T-cell (primary cell): ENCODE results near the gene VIPAS39. TPM values are rescaled to one million over a fixed set of nuclear protein-coding genes. Genes with fewer than 3 reads are reported as not detected.
"Not testable (repeated sequence)": the region's sequence is repeated elsewhere in the genome, so short reads cannot be mapped to it uniquely, and the experiment has no call there.

ENCODE experiments used
- ATAC-seq, 4 experiments: fragments of 200-7000 bp in 3 of 4; fragments of 150-1000 bp in 1 of 4; cut with Tn5 transposase; replicated peaks in 1 of 4; 1 replicate in 3 of 4; 2 replicates in 1 of 4; pipeline ENCODE4 v1.10.0; 2021; ENCODE audit warnings: moderate library complexity in 3 of 4, mild to moderate bottlenecking in 2 of 4, moderate number of reproducible peaks in 1 of 4
- CTCF ChIA-PET, 2 donors: fragments of 300-600 bp; sonication (Branson Sonifier 250); formaldehyde crosslinking; loops; one replicate each; lab custom pipeline; 2022; ENCODE audit warnings: antibody characterized with exemption in 2 of 2; lab: Charles Lee
- POLR2A ChIA-PET, 2 donors: fragments of 300-600 bp; sonication (Branson Sonifier 250); formaldehyde crosslinking; loops; one replicate each; lab custom pipeline; 2022; ENCODE audit warnings: antibody characterized with exemption in 2 of 2; lab: Charles Lee
- DNase-seq, 35 experiments: peaks; one replicate each; pipeline versions ENCODE4 v3.0.0 to v3.0.0-alpha.2; 2013 to 2023
- H3K27ac ChIP-seq: one replicate; pipeline ENCODE4 v1.5.1; 2013; ENCODE audit warnings: low read length
- H3K27me3 ChIP-seq, 2 experiments: replicated peaks in 1 of 2; 1 replicate in 1 of 2; 2 replicates in 1 of 2; pipeline versions ENCODE4 v1.6.1 to v1.7.0; 2013; ENCODE audit warnings: low read length in 1 of 2, mixed read lengths in 1 of 2; ENCODE audit not compliant: control insufficient read depth in 2 of 2, insufficient read depth in 2 of 2; ENCODE audit errors: extremely low read depth in 1 of 2
- H3K36me3 ChIP-seq, 2 donors: 1 replicate in 1 of 2; 2 replicates in 1 of 2; pipeline versions ENCODE4 v1.6.1 to v1.7.0; 2013; ENCODE audit warnings: low read length in 1 of 2; ENCODE audit not compliant: control insufficient read depth in 2 of 2, insufficient read depth in 1 of 2; ENCODE audit errors: extremely low read depth in 1 of 2
- H3K4me1 ChIP-seq, 2 experiments: 1 replicate in 1 of 2; 2 replicates in 1 of 2; pipeline versions ENCODE4 v1.6.1 to v1.7.0; 2013; ENCODE audit warnings: low read length in 2 of 2, mixed read lengths in 1 of 2; ENCODE audit not compliant: insufficient read depth in 2 of 2, control insufficient read depth in 1 of 2; ENCODE audit errors: extremely low read depth in 1 of 2
- H3K4me3 ChIP-seq, 2 donors: 1 replicate in 1 of 2; 2 replicates in 1 of 2; pipeline versions ENCODE4 v1.5.1 to v1.7.0; 2013; ENCODE audit warnings: mild to moderate bottlenecking in 2 of 2, low read length in 1 of 2, moderate library complexity in 1 of 2; ENCODE audit not compliant: control insufficient read depth in 1 of 2; ENCODE audit errors: extremely low read depth in 1 of 2
- H3K9me3 ChIP-seq: 2 replicates; pipeline ENCODE4 v1.7.0; 2013
- H3K27ac Mint-ChIP-seq, 2 donors: one replicate each; pipeline ENCODE4 v1.8.0; 2020 to 2021; ENCODE audit warnings: mild to moderate bottlenecking in 2 of 2, mixed read lengths in 2 of 2
- H3K27me3 Mint-ChIP-seq, 2 donors: one replicate each; pipeline ENCODE4 v1.8.0; 2021 to 2022; ENCODE audit warnings: mixed read lengths in 2 of 2
- H3K36me3 Mint-ChIP-seq: one replicate; pipeline ENCODE4 v1.8.0; 2021; ENCODE audit warnings: mixed read lengths
- H3K4me1 Mint-ChIP-seq, 3 donors: one replicate each; pipeline ENCODE4 v1.8.0; 2020 to 2022; ENCODE audit warnings: mixed read lengths in 3 of 3, mild to moderate bottlenecking in 1 of 3
- H3K4me3 Mint-ChIP-seq, 3 donors: one replicate each; pipeline ENCODE4 v1.8.0; 2020 to 2022; ENCODE audit warnings: mild to moderate bottlenecking in 3 of 3, mixed read lengths in 3 of 3, moderate library complexity in 3 of 3
- H3K9me3 Mint-ChIP-seq, 3 donors: one replicate each; pipeline ENCODE4 v1.8.0; 2020 to 2022; ENCODE audit warnings: mixed read lengths in 3 of 3
- WGBS: methylation state at CpG from one replicate; pipeline ENCODE4 v1.1.5; 2013; ENCODE audit warnings: missing lambda C conversion rate; ENCODE audit not compliant: insufficient coverage; 5-methylcytosine and 5-hydroxymethylcytosine counted together
- total RNA-seq, 35 experiments: library from RNA in 6 of 35; stranded (reverse) in 6 of 35; fragments of 120-200 nt in 1 of 35; gene quantifications; one replicate each; pipeline versions ENCODE4 v1.2.1 to v1.2.4 and lab custom pipeline; 2013 to 2026

The VIPAS39 gene
- total RNA-seq, 5 donors from 2014 or later (not counting 1 experiment from before 2014, with no cell fraction given), result 15.6 to 24.1 (median 18.2) TPM

GRCh38 chr14:77421201-77421600, 36.2 kb downstream of the VIPAS39 start:
- H3K27ac ChIP-seq, result no peak overlapping the region
- ChIA-PET CTCF (no interaction called here), POLR2A (no interaction called here)
- Mint-ChIP-seq H3K4me1 (no peaks in the 10 kb centered on the region), H3K27ac (no peak overlapping the region), H3K4me3 (no peak overlapping the region), H3K36me3 (peaks cover 56% of the 10 kb centered on the region), H3K27me3 (no peaks in the 10 kb centered on the region), H3K9me3 (peaks cover 12 to 30% (median 27%) of the 10 kb centered on the region in 3 donors)
- no CpG with 5 or more reads among the region's 2 CpGs for WGBS
- DNase-seq, result no peak
- no peaks in the 10 kb centered on the region for H3K27me3 ChIP-seq
- peaks cover 0 to 40% of the 10 kb centered on the region in 2 donors for H3K36me3 ChIP-seq
- no peaks in the 10 kb centered on the region for H3K9me3 ChIP-seq
- no peak overlapping the region for H3K4me3 ChIP-seq
- ATAC-seq, result no peak
- no peaks in the 10 kb centered on the region for H3K4me1 ChIP-seq

DNA sequence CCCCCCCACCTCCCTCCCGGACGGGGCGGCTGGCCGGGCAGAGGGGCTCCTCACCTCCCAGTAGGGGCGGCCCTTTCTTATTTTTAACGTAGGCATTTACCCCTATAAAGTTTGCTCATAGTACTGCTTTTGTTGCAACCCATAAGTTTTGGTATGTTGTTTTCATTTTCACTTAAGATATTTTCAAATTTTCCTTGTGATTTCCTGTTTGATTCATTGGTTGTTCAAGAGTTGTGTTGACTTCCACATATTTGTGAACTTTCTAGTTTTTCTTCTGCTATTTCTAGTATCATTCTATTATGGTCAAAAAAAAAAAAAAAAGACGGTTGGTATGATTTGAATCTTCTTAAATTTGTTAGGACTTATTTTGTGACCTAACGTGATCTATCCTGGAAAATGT, 40.6 kb downstream of the VIPAS39 start:
- peaks cover 12 to 29% (median 24%) of the 10 kb centered on the region in 3 donors for H3K9me3 Mint-ChIP-seq
- H3K4me1 ChIP-seq, result no peaks in the 10 kb centered on the region
- POLR2A ChIA-PET, result no interaction called here

GRCh38 chr14:77416098-77416497, 41.3 kb downstream of the VIPAS39 start:
- H3K36me3 Mint-ChIP-seq, H3K4me3 ChIP-seq, H3K4me3 Mint-ChIP-seq, H3K27ac Mint-ChIP-seq, ATAC-seq, H3K27me3 ChIP-seq, H3K27ac ChIP-seq, H3K4me1 Mint-ChIP-seq, H3K9me3 ChIP-seq, H3K27me3 Mint-ChIP-seq, H3K36me3 ChIP-seq, DNase-seq, H3K4me1 ChIP-seq, POLR2A ChIA-PET, CTCF ChIA-PET: not testable (repeated sequence)
- H3K9me3 Mint-ChIP-seq, result peaks cover 12 to 22% (median 18%) of the 10 kb centered on the region in 3 donors
- no CpG with 5 or more reads among the region's 3 CpGs for WGBS

More for the DNA sequence above, 40.6 kb downstream of the VIPAS39 start:
- H3K27me3 ChIP-seq, result no peaks in the 10 kb centered on the region
- Mint-ChIP-seq H3K4me3 (no peak overlapping the region), H3K27ac (no peak overlapping the region), H3K36me3 (peaks cover 14% of the 10 kb centered on the region), H3K4me1 (no peaks in the 10 kb centered on the region), H3K27me3 (no peaks in the 10 kb centered on the region)
- DNase-seq (no peak), ATAC-seq (no peak)
- no peak overlapping the region for H3K27ac ChIP-seq
- no peak overlapping the region for H3K4me3 ChIP-seq
- no CpG with 5 or more reads among the region's 8 CpGs for WGBS
- H3K9me3 ChIP-seq, result no peaks in the 10 kb centered on the region
- CTCF ChIA-PET, result no interaction called here
- peaks cover 0 to 3% of the 10 kb centered on the region in 2 donors for H3K36me3 ChIP-seq

GRCh38 chr14:77415403-77416030, 41.9 kb downstream of the VIPAS39 start:
- H3K4me3 Mint-ChIP-seq, result not testable (repeated sequence)

GRCh38 chr14:77409131-77409533, 48.3 kb downstream of the VIPAS39 start:
- H3K4me3 Mint-ChIP-seq, result no peak overlapping the region
- peaks cover 12 to 16% (median 15%) of the 10 kb centered on the region in 3 donors for H3K4me1 Mint-ChIP-seq
- H3K9me3 Mint-ChIP-seq, result no peaks in the 10 kb centered on the region
- WGBS, result 60% methylated on average over 1 of the region's 3 CpGs
- H3K27ac Mint-ChIP-seq, result no peak overlapping the region
- DNase-seq (peak in 1 of 35 experiments; percentile 3), ATAC-seq (no peak)
- ChIA-PET CTCF (no interaction called here), POLR2A (no interaction called here)
- H3K4me1 ChIP-seq, result no peaks in the 10 kb centered on the region
- H3K27ac ChIP-seq, result no peak overlapping the region
- no peaks in the 10 kb centered on the region for H3K36me3 Mint-ChIP-seq
- H3K27me3 ChIP-seq, result no peaks in the 10 kb centered on the region
- no peak overlapping the region for H3K4me3 ChIP-seq
- H3K27me3 Mint-ChIP-seq, result no peaks in the 10 kb centered on the region
- H3K36me3 ChIP-seq, result no peaks in the 10 kb centered on the region
- H3K9me3 ChIP-seq, result no peaks in the 10 kb centered on the region

More at GRCh38 chr14:77415403-77416030, 41.9 kb downstream of the VIPAS39 start:
- ATAC-seq, H3K9me3 ChIP-seq, H3K36me3 Mint-ChIP-seq, H3K4me1 ChIP-seq, H3K36me3 ChIP-seq, H3K4me1 Mint-ChIP-seq, DNase-seq, H3K4me3 ChIP-seq, H3K27me3 Mint-ChIP-seq, H3K27me3 ChIP-seq, CTCF ChIA-PET, H3K27ac Mint-ChIP-seq, POLR2A ChIA-PET, H3K27ac ChIP-seq: not testable (repeated sequence)
- peaks cover 12 to 22% (median 18%) of the 10 kb centered on the region in 3 donors for H3K9me3 Mint-ChIP-seq
- WGBS, result no CpG with 5 or more reads among the region's 10 CpGs

- DNase-seq (no peak), ATAC-seq (no peak)
- no peaks in the 10 kb centered on the region for H3K4me1 ChIP-seq
- WGBS, result 78% methylated on average over 1 of the region's 2 CpGs
- no peaks in the 10 kb centered on the region for H3K27me3 ChIP-seq
- no peak overlapping the region for H3K4me3 Mint-ChIP-seq
- H3K36me3 Mint-ChIP-seq, result no peaks in the 10 kb centered on the region
- H3K27ac ChIP-seq, result no peak overlapping the region
- H3K9me3 ChIP-seq, result no peaks in the 10 kb centered on the region
- no peaks in the 10 kb centered on the region for H3K9me3 Mint-ChIP-seq
- H3K27ac Mint-ChIP-seq, result no peak overlapping the region
- POLR2A ChIA-PET, result no interaction called here
- H3K4me1 Mint-ChIP-seq, result peaks cover 12 to 16% (median 15%) of the 10 kb centered on the region in 3 donors
- no peaks in the 10 kb centered on the region for H3K27me3 Mint-ChIP-seq
- H3K36me3 ChIP-seq, result no peaks in the 10 kb centered on the region
- CTCF ChIA-PET, result no interaction called here
- no peak overlapping the region for H3K4me3 ChIP-seq
Measured at GRCh38 chr14:77407158-77407557, 50.2 kb downstream of the VIPAS39 start.
